ENCODE data around the gene FGD2. TPM values are rescaled to one million over a fixed set of nuclear protein-coding genes. Genes with fewer than 3 reads are reported as not detected.

The FGD2 gene
- total and polyA plus RNA-seq, 5 donors from 2014 or later, result 0.21 to 1.9 (median 0.60) TPM; not detected in 1

DNA sequence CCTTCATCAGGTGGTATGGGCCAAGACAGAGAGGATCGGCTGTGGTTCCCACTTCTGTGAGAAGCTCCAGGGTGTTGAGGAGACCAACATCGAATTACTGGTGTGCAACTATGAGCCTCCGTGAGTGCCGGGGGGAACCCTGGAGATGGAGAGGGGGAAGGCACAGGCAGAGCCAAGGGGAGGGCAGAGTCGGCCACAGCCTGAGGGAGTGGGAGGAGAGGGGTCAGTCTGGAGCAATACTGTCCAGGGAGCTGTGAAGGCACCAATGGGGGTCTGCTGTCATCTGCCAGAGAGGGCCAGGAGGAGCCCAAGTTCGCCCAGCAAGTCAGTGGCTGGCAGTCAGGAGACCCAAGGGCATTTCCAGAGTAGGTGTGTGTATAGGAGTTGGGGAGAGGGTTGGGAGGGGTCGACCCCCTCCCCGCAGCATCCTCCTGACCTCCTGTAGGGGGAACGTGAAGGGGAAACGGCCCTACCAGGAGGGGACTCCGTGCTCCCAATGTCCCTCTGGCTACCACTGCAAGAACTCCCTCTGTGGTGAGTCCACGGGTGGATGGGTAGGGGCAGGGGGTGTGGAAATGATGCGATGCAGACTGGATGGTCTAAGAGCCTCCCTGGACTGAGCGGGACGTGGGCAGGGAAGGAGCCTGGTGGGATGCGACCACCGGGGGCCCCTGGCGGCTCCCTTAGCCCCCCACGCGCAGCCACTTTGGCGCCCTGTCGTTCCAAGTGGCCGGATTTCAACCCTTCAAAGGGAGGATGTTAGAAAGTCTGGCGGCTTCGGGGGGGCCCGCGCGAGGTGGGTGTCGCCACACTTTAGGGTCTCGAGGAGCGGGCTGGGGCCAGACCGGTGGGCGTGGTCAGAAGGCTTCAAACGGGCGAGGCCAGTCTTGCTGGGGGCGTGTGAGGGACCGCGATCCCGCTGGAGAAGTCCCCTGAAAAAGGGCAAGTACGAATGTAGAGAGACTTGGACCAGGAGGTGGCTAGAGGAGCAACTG lies 43.7 kb upstream of the FGD2 start:
- peaks cover 10 to 68% (median 43%) of the 10 kb centered on the region in 4 donors for H3K4me1 Mint-ChIP-seq
- peaks cover 4% of the 10 kb centered on the region for H3K36me3 Mint-ChIP-seq
- H3K4me3 Mint-ChIP-seq, result peak overlapping the region in 2 of 4 donors; percentile 16 to 73
- H3K4me1 ChIP-seq (ENCODE audit: control insufficient read depth, insufficient read depth, low read length, poor library complexity, severe bottlenecking), result peaks cover 49% of the 10 kb centered on the region
- H3K27me3 Mint-ChIP-seq, result no peaks in the 10 kb centered on the region
- no peaks in the 10 kb centered on the region for H3K9me3 Mint-ChIP-seq
- ATAC-seq (ENCODE audit: low read depth in 2 of 2) (no peak), DNase-seq (no peak)
- H3K4me3 ChIP-seq (ENCODE audit: low read depth, low read length), result no peak overlapping the region
- peaks cover 13% of the 10 kb centered on the region for H3K36me3 ChIP-seq (ENCODE audit: control insufficient read depth, insufficient read depth, low read length)
- H3K27me3 ChIP-seq (ENCODE audit: control insufficient read depth, insufficient read depth, low read length), result no peaks in the 10 kb centered on the region
- peak overlapping the region in 2 of 3 donors; percentile 55 to 93 for H3K27ac Mint-ChIP-seq
- no peaks in the 10 kb centered on the region for H3K9me3 ChIP-seq (ENCODE audit: control insufficient read depth in 2 of 2, low read length in 2 of 2)
- H3K27ac ChIP-seq (ENCODE audit: insufficient read depth, low read length, poor library complexity, severe bottlenecking), result no peak overlapping the region

DNA sequence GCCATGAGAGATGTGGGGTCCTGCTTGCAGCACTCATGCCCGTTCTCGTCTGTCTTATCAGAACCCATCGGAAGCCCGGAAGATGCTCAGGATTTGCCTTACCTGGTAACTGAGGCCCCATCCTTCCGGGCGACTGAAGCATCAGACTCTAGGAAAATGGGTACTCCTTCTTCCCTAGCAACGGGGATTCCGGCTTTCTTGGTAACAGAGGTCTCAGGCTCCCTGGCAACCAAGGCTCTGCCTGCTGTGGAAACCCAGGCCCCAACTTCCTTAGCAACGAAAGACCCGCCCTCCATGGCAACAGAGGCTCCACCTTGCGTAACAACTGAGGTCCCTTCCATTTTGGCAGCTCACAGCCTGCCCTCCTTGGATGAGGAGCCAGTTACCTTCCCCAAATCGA lies 42.6 kb upstream of the FGD2 start:
- H3K27ac Mint-ChIP-seq, result peak overlapping the region; percentile 78 to 93 (median 87)
- no peaks in the 10 kb centered on the region for H3K9me3 ChIP-seq (ENCODE audit: control insufficient read depth in 2 of 2, low read length in 2 of 2)
- H3K27me3 Mint-ChIP-seq, result no peaks in the 10 kb centered on the region
- H3K4me1 Mint-ChIP-seq, result peaks cover 5 to 58% (median 36%) of the 10 kb centered on the region in 4 donors
- peak overlapping the region; percentile 44 for H3K4me3 ChIP-seq (ENCODE audit: low read depth, low read length)
- peak; percentile 65 to 90 (median 80) for DNase-seq
- peak; percentile 59 to 69 for ATAC-seq (ENCODE audit: low read depth in 2 of 2)
- H3K36me3 ChIP-seq (ENCODE audit: control insufficient read depth, insufficient read depth, low read length), result peaks cover 24% of the 10 kb centered on the region
- peaks cover 38% of the 10 kb centered on the region for H3K4me1 ChIP-seq (ENCODE audit: control insufficient read depth, insufficient read depth, low read length, poor library complexity, severe bottlenecking)
- peaks cover 4% of the 10 kb centered on the region for H3K36me3 Mint-ChIP-seq
- peak overlapping the region; percentile 24 for H3K27ac ChIP-seq (ENCODE audit: insufficient read depth, low read length, poor library complexity, severe bottlenecking)
- peak overlapping the region; percentile 65 to 83 (median 73) for H3K4me3 Mint-ChIP-seq
- no peaks in the 10 kb centered on the region for H3K27me3 ChIP-seq (ENCODE audit: control insufficient read depth, insufficient read depth, low read length)
- no peaks in the 10 kb centered on the region for H3K9me3 Mint-ChIP-seq

DNA sequence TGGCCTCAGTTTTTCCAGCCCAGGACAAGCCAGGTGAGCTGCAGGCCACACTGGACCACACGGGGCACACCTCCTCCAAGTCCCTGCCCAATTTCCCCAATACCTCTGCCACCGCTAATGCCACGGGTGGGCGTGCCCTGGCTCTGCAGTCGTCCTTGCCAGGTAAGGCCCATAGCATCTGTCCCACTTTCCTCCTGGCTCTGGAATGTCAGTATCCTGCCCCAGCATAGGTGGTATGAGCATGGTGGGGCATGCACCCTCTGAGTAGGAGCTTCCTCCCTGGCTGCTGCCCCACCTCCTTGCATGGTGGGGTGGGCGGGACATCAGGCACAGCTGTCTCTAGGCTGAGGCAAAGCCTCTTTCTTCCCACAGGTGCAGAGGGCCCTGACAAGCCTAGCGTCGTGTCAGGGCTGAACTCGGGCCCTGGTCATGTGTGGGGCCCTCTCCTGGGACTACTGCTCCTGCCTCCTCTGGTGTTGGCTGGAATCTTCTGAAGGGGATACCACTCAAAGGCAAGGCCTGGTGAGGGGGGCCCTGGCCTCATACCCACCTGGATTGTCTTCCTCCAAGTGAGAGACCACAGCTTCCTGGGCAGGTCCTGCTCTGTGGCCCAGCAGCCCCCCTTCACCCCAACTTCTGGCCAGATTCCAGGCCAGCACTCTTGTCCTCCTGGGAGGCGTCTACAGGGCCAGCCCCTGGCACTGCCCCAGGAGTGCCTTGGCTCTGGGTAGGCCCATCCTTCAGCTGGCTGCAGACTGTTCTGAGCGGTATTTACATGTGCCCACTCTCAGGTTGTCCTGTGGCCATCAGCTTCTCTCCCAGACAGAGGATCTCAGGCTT lies 41.8 kb upstream of the FGD2 start:
- H3K27me3 Mint-ChIP-seq, result no peaks in the 10 kb centered on the region
- peaks cover 4% of the 10 kb centered on the region for H3K36me3 Mint-ChIP-seq
- peak; percentile 52 to 58 for ATAC-seq (ENCODE audit: low read depth in 2 of 2)
- peaks cover 5 to 54% (median 34%) of the 10 kb centered on the region in 4 donors for H3K4me1 Mint-ChIP-seq
- DNase-seq, result peak in 1 of 3 donors; percentile 68
- Histone ChIP-seq H3K36me3 (ENCODE audit: control insufficient read depth, insufficient read depth, low read length) (peaks cover 32% of the 10 kb centered on the region), H3K4me1 (ENCODE audit: control insufficient read depth, insufficient read depth, low read length, poor library complexity, severe bottlenecking) (peaks cover 35% of the 10 kb centered on the region), H3K4me3 (ENCODE audit: low read depth, low read length) (no peak overlapping the region), H3K9me3 (ENCODE audit: control insufficient read depth in 2 of 2, low read length in 2 of 2) (no peaks in the 10 kb centered on the region), H3K27ac (ENCODE audit: insufficient read depth, low read length, poor library complexity, severe bottlenecking) (peak overlapping the region; percentile 29), H3K27me3 (ENCODE audit: control insufficient read depth, insufficient read depth, low read length) (no peaks in the 10 kb centered on the region)
- peak overlapping the region in 3 of 4 donors; percentile 65 to 83 (median 71) for H3K4me3 Mint-ChIP-seq
- no peaks in the 10 kb centered on the region for H3K9me3 Mint-ChIP-seq
- H3K27ac Mint-ChIP-seq, result peak overlapping the region in 2 of 3 donors; percentile 87 to 93

DNA sequence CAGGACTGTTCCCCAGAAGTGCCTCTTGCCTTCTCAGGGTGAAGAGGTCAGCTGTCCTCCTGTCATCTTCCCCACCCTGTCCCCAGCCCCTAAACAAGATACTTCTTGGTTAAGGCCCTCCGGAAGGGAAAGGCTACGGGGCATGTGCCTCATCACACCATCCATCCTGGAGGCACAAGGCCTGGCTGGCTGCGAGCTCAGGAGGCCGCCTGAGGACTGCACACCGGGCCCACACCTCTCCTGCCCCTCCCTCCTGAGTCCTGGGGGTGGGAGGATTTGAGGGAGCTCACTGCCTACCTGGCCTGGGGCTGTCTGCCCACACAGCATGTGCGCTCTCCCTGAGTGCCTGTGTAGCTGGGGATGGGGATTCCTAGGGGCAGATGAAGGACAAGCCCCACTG lies 41.1 kb upstream of the FGD2 start:
- peak overlapping the region; percentile 29 for H3K27ac ChIP-seq (ENCODE audit: insufficient read depth, low read length, poor library complexity, severe bottlenecking)

DNA sequence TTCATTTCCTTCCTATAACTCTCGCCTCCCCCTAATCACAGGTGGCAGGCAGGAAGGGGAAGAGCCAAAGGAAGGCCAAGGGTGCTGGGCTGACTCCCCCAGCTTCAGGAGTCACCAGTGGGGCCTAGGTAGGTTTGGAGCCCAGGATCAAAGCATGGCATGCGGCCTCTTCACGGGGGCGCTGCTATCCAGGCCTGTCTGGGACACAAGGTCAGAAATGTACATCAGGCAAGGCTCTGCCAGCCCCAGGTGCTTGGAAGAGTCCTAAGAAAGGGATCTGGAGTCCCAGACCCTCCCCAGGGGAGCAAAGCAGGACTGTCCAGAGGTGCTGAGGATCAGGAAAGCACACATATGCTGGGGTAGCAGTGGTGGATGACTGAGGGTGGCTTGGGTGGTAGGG lies 40.5 kb upstream of the FGD2 start:
- H3K4me3 ChIP-seq (ENCODE audit: low read depth, low read length), result no peak overlapping the region
- Mint-ChIP-seq H3K4me1 (peaks cover 4 to 52% (median 35%) of the 10 kb centered on the region in 4 donors), H3K9me3 (no peaks in the 10 kb centered on the region), H3K4me3 (no peak overlapping the region), H3K27ac (peak overlapping the region; percentile 69 to 86 (median 78)), H3K27me3 (no peaks in the 10 kb centered on the region), H3K36me3 (peaks cover 8% of the 10 kb centered on the region)
- DNase-seq (no peak), ATAC-seq (ENCODE audit: low read depth in 2 of 2) (no peak)
- H3K36me3 ChIP-seq (ENCODE audit: control insufficient read depth, insufficient read depth, low read length), result peaks cover 41% of the 10 kb centered on the region
- H3K9me3 ChIP-seq (ENCODE audit: control insufficient read depth in 2 of 2, low read length in 2 of 2), result no peaks in the 10 kb centered on the region
- peaks cover 35% of the 10 kb centered on the region for H3K4me1 ChIP-seq (ENCODE audit: control insufficient read depth, insufficient read depth, low read length, poor library complexity, severe bottlenecking)
- no peaks in the 10 kb centered on the region for H3K27me3 ChIP-seq (ENCODE audit: control insufficient read depth, insufficient read depth, low read length)
- H3K27ac ChIP-seq (ENCODE audit: insufficient read depth, low read length, poor library complexity, severe bottlenecking), result peak overlapping the region; percentile 8

More for the DNA sequence above, 41.1 kb upstream of the FGD2 start:
- no peaks in the 10 kb centered on the region for H3K27me3 ChIP-seq (ENCODE audit: control insufficient read depth, insufficient read depth, low read length)
- Mint-ChIP-seq H3K4me1 (peaks cover 5 to 54% (median 34%) of the 10 kb centered on the region in 4 donors), H3K36me3 (peaks cover 4% of the 10 kb centered on the region), H3K4me3 (no peak overlapping the region), H3K27ac (peak overlapping the region; percentile 60 to 87 (median 86)), H3K27me3 (no peaks in the 10 kb centered on the region), H3K9me3 (no peaks in the 10 kb centered on the region)
- peaks cover 36% of the 10 kb centered on the region for H3K36me3 ChIP-seq (ENCODE audit: control insufficient read depth, insufficient read depth, low read length)
- peaks cover 35% of the 10 kb centered on the region for H3K4me1 ChIP-seq (ENCODE audit: control insufficient read depth, insufficient read depth, low read length, poor library complexity, severe bottlenecking)
- ATAC-seq (ENCODE audit: low read depth in 2 of 2) (no peak), DNase-seq (no peak)
- no peaks in the 10 kb centered on the region for H3K9me3 ChIP-seq (ENCODE audit: control insufficient read depth in 2 of 2, low read length in 2 of 2)
- H3K4me3 ChIP-seq (ENCODE audit: low read depth, low read length), result no peak overlapping the region

DNA sequence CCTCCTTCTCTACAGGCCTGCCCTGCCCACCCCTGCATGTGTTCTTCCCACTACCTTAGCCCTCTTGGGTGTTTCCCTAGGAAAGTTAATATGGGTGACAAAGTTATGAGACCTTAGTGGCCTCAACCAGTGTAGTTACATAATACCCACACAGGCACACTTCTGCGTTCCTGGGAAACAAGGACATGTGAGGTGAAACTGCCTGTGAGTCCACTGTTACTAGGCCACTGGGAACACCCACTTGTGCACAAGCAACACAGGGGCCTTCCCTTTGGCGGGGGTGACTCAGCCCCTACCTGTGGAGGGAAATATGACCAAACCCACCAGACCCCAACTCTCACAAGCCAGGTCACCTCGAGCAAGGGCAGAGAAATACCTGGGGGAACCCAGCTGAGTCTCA lies 38.2 kb upstream of the FGD2 start:
- peaks cover 58% of the 10 kb centered on the region for H3K36me3 ChIP-seq (ENCODE audit: control insufficient read depth, insufficient read depth, low read length)
- no peak overlapping the region for H3K4me3 Mint-ChIP-seq
- no peaks in the 10 kb centered on the region for H3K27me3 Mint-ChIP-seq
- H3K4me3 ChIP-seq (ENCODE audit: low read depth, low read length), result no peak overlapping the region
- no peak for ATAC-seq (ENCODE audit: low read depth in 2 of 2)
- peaks cover 30% of the 10 kb centered on the region for H3K4me1 ChIP-seq (ENCODE audit: control insufficient read depth, insufficient read depth, low read length, poor library complexity, severe bottlenecking)
- H3K9me3 Mint-ChIP-seq, result no peaks in the 10 kb centered on the region
- peak overlapping the region in 2 of 3 donors; percentile 15 to 86 for H3K27ac Mint-ChIP-seq
- H3K27ac ChIP-seq (ENCODE audit: insufficient read depth, low read length, poor library complexity, severe bottlenecking), result no peak overlapping the region
- peaks cover 16% of the 10 kb centered on the region for H3K36me3 Mint-ChIP-seq
- DNase-seq, result no peak
- H3K9me3 ChIP-seq (ENCODE audit: control insufficient read depth in 2 of 2, low read length in 2 of 2), result no peaks in the 10 kb centered on the region
- no peaks in the 10 kb centered on the region for H3K27me3 ChIP-seq (ENCODE audit: control insufficient read depth, insufficient read depth, low read length)
- H3K4me1 Mint-ChIP-seq, result peaks cover 0 to 36% (median 25%) of the 10 kb centered on the region in 4 donors

DNA sequence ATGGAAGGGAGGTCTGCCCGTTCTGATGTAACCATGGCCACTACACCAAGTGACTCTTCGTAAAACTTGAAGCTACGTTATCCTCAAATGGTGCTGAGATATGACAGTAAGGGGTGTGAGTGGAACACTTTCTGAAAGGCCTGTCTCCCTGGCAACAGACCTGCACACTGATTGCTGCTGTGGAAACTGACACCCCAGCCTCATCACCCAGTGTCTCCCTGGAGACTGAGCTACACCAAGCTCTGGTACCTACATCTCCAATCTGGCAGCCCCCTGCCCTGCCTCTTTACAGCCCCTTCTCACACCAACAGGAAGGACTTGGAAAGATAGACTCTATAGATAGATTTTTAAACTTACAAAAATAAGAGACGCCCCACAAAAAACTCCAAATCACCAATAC lies 37.7 kb upstream of the FGD2 start:
- Histone ChIP-seq H3K27me3 (ENCODE audit: control insufficient read depth, insufficient read depth, low read length) (no peaks in the 10 kb centered on the region), H3K4me3 (ENCODE audit: low read depth, low read length) (no peak overlapping the region), H3K36me3 (ENCODE audit: control insufficient read depth, insufficient read depth, low read length) (peaks cover 63% of the 10 kb centered on the region), H3K9me3 (ENCODE audit: control insufficient read depth in 2 of 2, low read length in 2 of 2) (no peaks in the 10 kb centered on the region), H3K4me1 (ENCODE audit: control insufficient read depth, insufficient read depth, low read length, poor library complexity, severe bottlenecking) (peaks cover 25% of the 10 kb centered on the region), H3K27ac (ENCODE audit: insufficient read depth, low read length, poor library complexity, severe bottlenecking) (no peak overlapping the region)
- DNase-seq (no peak), ATAC-seq (ENCODE audit: low read depth in 2 of 2) (no peak)
- H3K27ac Mint-ChIP-seq, result peak overlapping the region in 1 of 3 donors; percentile 86
- H3K4me1 Mint-ChIP-seq, result peaks cover 0 to 31% (median 22%) of the 10 kb centered on the region in 4 donors
- no peaks in the 10 kb centered on the region for H3K27me3 Mint-ChIP-seq
- peaks cover 20% of the 10 kb centered on the region for H3K36me3 Mint-ChIP-seq
- peak overlapping the region in 1 of 4 donors; percentile 4 for H3K4me3 Mint-ChIP-seq
- no peaks in the 10 kb centered on the region for H3K9me3 Mint-ChIP-seq

Measured in CD4-positive, CD25-positive, alpha-beta regulatory T cell (primary cell).